Activated T-helper 2 cell treated with anti-CD3 and anti-CD28 coated beads, Interferon-gamma antibody, Interleukin-2, Interleukin-4, amounts not matched to agents 10 μg/mL and 5 μg/mL and 100 μg/mL, durations not matched to agents 14 hours and 24 hours and 36 hours (primary cell): ENCODE results near the gene MEGF11. TPM values are rescaled to one million over a fixed set of nuclear protein-coding genes. Genes with fewer than 3 reads are reported as not detected.

Experiments used
- DNase-seq: peaks from one replicate; pipeline ENCODE4 v3.0.0; 2021; ENCODE audit warnings: low spot score
- H3K27ac Mint-ChIP-seq: one replicate; pipeline ENCODE4 v1.8.0; 2021; ENCODE audit warnings: mixed read lengths
- H3K27me3 Mint-ChIP-seq: one replicate; pipeline ENCODE4 v1.8.0; 2021; ENCODE audit warnings: low read depth, mixed read lengths
- H3K36me3 Mint-ChIP-seq: one replicate; pipeline ENCODE4 v1.8.0; 2021; ENCODE audit warnings: low read depth, mixed read lengths
- H3K4me1 Mint-ChIP-seq: one replicate; pipeline ENCODE4 v1.8.0; 2021; ENCODE audit warnings: low read depth, mixed read lengths
- H3K4me3 Mint-ChIP-seq: one replicate; pipeline ENCODE4 v1.8.0; 2021; ENCODE audit warnings: low read depth, mild to moderate bottlenecking, moderate library complexity, mixed read lengths
- H3K9me3 Mint-ChIP-seq: one replicate; pipeline ENCODE4 v1.8.0; 2021; ENCODE audit warnings: mixed read lengths
- intact Hi-C: fragments of 100-400 bp; cut with micrococcal nuclease; formaldehyde crosslinking; loops from one replicate; pipeline ENCODE4 v1.15.1; 2023
- total RNA-seq: library from RNA; stranded (reverse); gene quantifications from 2 replicates; pipeline ENCODE4 v1.2.3, GENCODE V29; 2022

Gene MEGF11
- total RNA-seq, 1 donor from 2014 or later, result not detected

GRCh38 chr15:65971741-65971995 is 281.9 kb downstream of the MEGF11 start:
- Mint-ChIP-seq H3K36me3 (no peaks in the 10 kb centered on the region), H3K4me3 (no peak overlapping the region), H3K9me3 (no peaks in the 10 kb centered on the region), H3K27me3 (peaks cover 35% of the 10 kb centered on the region), H3K27ac (no peak overlapping the region), H3K4me1 (no peaks in the 10 kb centered on the region)
- DNase-seq, result no peak
- intact Hi-C loops, result no loop called here

DNA sequence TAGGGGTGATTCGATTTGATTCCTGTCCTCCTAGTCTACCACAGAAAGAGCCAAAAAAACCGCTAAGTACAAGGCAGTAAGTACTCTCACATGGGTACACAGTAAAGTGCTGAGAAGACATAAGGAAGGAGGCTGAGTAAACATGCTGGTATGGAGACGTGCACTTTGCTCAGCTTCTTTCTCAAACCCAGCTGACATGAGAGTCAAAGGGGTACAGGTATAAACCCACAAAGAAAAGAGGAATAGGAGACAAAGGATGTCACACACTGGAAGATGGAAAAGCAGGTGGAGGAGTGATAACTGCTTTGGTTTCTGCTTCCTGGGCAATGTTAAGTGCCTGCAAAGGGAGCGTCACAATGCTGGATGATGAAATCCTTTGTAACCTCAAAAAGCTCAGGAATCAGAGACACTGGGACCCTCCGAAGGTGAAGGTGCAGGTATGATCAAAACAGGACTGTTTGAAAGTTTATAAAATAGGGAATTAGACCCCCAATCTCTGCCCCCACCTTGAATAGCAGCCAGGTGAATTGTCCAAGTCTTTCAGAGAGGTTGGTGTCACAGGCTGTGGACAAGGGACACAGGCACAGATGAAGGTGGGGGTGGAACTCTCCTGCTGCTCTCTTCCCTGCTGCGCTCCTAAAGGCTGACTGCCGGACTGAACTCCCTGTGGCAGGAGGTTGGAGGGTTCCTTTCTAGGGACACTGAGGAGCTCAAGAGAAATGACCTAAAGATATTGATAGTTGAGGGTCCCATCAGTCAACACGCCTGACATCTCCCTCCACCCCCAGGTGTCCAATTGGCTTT is 282.4 kb downstream of the MEGF11 start:
- no peaks in the 10 kb centered on the region for H3K9me3 Mint-ChIP-seq
- H3K36me3 Mint-ChIP-seq, result no peaks in the 10 kb centered on the region
- H3K4me3 Mint-ChIP-seq, result no peak overlapping the region
- H3K27me3 Mint-ChIP-seq, result peaks cover 35% of the 10 kb centered on the region
- H3K4me1 Mint-ChIP-seq, result no peaks in the 10 kb centered on the region
- intact Hi-C loops, result no loop called here
- no peak for DNase-seq
- H3K27ac Mint-ChIP-seq, result no peak overlapping the region

GRCh38 chr15:65969865-65970816 is 283.4 kb downstream of the MEGF11 start:
- no peaks in the 10 kb centered on the region for H3K4me1 Mint-ChIP-seq

GRCh38 chr15:65968511-65968910 is 285.0 kb downstream of the MEGF11 start:
- Mint-ChIP-seq H3K9me3 (no peaks in the 10 kb centered on the region), H3K27ac (no peak overlapping the region), H3K4me1 (no peaks in the 10 kb centered on the region), H3K4me3 (no peak overlapping the region), H3K36me3 (no peaks in the 10 kb centered on the region), H3K27me3 (peaks cover 21% of the 10 kb centered on the region)
- intact Hi-C loops, result no loop called here
- DNase-seq, result no peak

More at GRCh38 chr15:65969865-65970816, 283.4 kb downstream of the MEGF11 start:
- Mint-ChIP-seq H3K36me3 (no peaks in the 10 kb centered on the region), H3K9me3 (no peaks in the 10 kb centered on the region), H3K27ac (no peak overlapping the region), H3K4me3 (no peak overlapping the region), H3K27me3 (peaks cover 29% of the 10 kb centered on the region)
- DNase-seq, result no peak
- intact Hi-C loops, result no loop called here

GRCh38 chr15:65964792-65965433 is 288.6 kb downstream of the MEGF11 start:
- DNase-seq, result no peak
- no peaks in the 10 kb centered on the region for H3K36me3 Mint-ChIP-seq
- H3K27me3 Mint-ChIP-seq, result peaks cover 32% of the 10 kb centered on the region
- H3K4me3 Mint-ChIP-seq, result no peak overlapping the region
- H3K9me3 Mint-ChIP-seq, result no peaks in the 10 kb centered on the region
- intact Hi-C loops, result no loop called here
- H3K27ac Mint-ChIP-seq, result no peak overlapping the region
- no peaks in the 10 kb centered on the region for H3K4me1 Mint-ChIP-seq

DNA sequence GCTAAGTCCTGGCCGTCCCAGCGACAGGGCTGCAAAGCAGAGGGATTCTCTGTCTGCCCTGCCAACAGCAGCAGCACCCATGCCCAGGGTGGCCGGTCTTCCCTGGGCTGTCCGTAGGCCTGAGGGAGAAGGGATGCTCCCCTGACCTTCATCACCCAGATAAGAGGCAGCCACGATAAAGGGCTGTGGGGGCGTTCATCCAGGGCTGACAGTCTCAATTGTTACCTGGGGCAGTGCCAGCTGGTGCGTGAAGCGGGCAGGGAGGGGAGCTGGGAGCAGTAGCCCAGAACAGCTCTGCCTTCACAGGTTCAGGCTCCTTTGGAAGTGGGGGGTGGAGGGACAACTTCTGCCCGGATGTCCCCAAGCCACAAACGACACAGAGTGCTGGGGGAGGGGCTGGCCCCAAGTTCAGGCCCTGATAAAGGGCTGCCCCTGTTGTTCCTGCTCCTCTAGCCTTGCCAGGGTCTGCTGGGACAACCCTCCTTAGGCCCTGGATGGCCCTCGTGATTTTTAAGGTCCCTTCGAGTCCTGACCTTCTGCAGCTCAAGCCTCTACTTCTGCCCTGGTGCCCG is 289.6 kb downstream of the MEGF11 start:
- no peak for DNase-seq
- intact Hi-C loops, result no loop called here
- Mint-ChIP-seq H3K36me3 (no peaks in the 10 kb centered on the region), H3K27me3 (peaks cover 34% of the 10 kb centered on the region), H3K9me3 (no peaks in the 10 kb centered on the region), H3K4me3 (no peak overlapping the region), H3K4me1 (no peaks in the 10 kb centered on the region), H3K27ac (no peak overlapping the region)

GRCh38 chr15:65963358-65963757 is 290.2 kb downstream of the MEGF11 start:
- Mint-ChIP-seq H3K27ac (no peak overlapping the region), H3K4me1 (no peaks in the 10 kb centered on the region), H3K36me3 (no peaks in the 10 kb centered on the region), H3K27me3 (peaks cover 35% of the 10 kb centered on the region), H3K4me3 (no peak overlapping the region), H3K9me3 (no peaks in the 10 kb centered on the region)
- no peak for DNase-seq
- intact Hi-C loops, result no loop called here

DNA sequence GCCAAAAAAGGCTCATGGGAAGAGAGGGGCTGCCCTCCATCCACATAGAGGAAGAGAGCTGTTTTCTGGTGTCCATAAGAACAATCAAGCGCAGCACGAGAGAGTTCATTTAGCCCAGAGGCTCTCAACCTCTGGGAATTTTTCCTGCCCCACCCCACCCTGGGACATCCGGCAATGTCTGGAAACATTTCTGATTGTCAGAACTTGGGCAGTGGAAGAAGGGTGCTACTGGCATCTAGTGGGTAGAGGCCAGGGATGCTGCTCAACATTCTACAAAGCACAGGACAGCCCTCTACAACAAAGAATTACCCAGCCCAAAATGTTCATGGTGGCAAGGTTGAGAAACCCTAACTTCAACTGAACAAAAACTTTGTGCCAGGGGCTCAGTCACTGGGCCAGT is 291.4 kb downstream of the MEGF11 start:
- no peaks in the 10 kb centered on the region for H3K4me1 Mint-ChIP-seq
- no peak overlapping the region for H3K27ac Mint-ChIP-seq
- no peak for DNase-seq
- no peaks in the 10 kb centered on the region for H3K36me3 Mint-ChIP-seq
- H3K4me3 Mint-ChIP-seq, result no peak overlapping the region
- no peaks in the 10 kb centered on the region for H3K9me3 Mint-ChIP-seq
- H3K27me3 Mint-ChIP-seq, result peaks cover 32% of the 10 kb centered on the region
- intact Hi-C loops, result no loop called here

DNA sequence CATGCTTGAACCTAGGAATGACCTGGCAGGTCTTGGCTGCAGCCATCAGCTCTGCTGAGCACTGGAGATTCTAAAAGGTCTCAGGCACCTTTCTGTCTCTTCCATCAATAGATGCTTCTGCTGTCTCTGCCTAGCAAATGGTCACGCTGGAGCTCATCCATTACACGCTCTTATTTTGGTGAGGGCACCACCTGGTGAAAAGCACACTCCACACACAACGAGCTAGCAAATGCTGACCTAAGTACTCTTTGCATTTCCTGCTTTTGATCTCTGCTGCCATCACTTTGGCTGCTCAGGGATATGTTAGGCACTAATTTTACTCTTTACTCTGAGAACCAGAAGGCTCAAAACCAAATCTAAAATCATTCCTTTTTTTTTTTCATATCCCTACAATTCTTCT is 293.0 kb downstream of the MEGF11 start:
- no peak overlapping the region for H3K4me3 Mint-ChIP-seq
- no peaks in the 10 kb centered on the region for H3K4me1 Mint-ChIP-seq
- H3K9me3 Mint-ChIP-seq, result no peaks in the 10 kb centered on the region
- peaks cover 37% of the 10 kb centered on the region for H3K27me3 Mint-ChIP-seq
- no peak for DNase-seq
- intact Hi-C loops, result no loop called here
- H3K27ac Mint-ChIP-seq, result no peak overlapping the region
- H3K36me3 Mint-ChIP-seq, result no peaks in the 10 kb centered on the region

GRCh38 chr15:65958835-65959234 is 294.7 kb downstream of the MEGF11 start:
- no peak overlapping the region for H3K27ac Mint-ChIP-seq
- no peaks in the 10 kb centered on the region for H3K4me1 Mint-ChIP-seq
- H3K36me3 Mint-ChIP-seq, result no peaks in the 10 kb centered on the region
- peaks cover 37% of the 10 kb centered on the region for H3K27me3 Mint-ChIP-seq
- H3K4me3 Mint-ChIP-seq, result no peak overlapping the region
- intact Hi-C loops, result no loop called here
- no peak for DNase-seq
- H3K9me3 Mint-ChIP-seq, result no peaks in the 10 kb centered on the region

- Mint-ChIP-seq H3K27me3 (peaks cover 30% of the 10 kb centered on the region), H3K36me3 (no peaks in the 10 kb centered on the region), H3K4me3 (no peak overlapping the region), H3K9me3 (no peaks in the 10 kb centered on the region), H3K4me1 (no peaks in the 10 kb centered on the region), H3K27ac (no peak overlapping the region)
- DNase-seq, result no peak
- intact Hi-C loops, result no loop called here
Measured at GRCh38 chr15:65957451-65957850, 296.1 kb downstream of the MEGF11 start.

GRCh38 chr15:65956899-65957298 is 296.7 kb downstream of the MEGF11 start:
- no peaks in the 10 kb centered on the region for H3K9me3 Mint-ChIP-seq
- no peak overlapping the region for H3K4me3 Mint-ChIP-seq
- H3K36me3 Mint-ChIP-seq, result no peaks in the 10 kb centered on the region
- H3K27me3 Mint-ChIP-seq, result peaks cover 27% of the 10 kb centered on the region
- H3K4me1 Mint-ChIP-seq, result no peaks in the 10 kb centered on the region
- no peak overlapping the region for H3K27ac Mint-ChIP-seq
- DNase-seq, result no peak
- intact Hi-C loops, result no loop called here
